HuH-7.5 (cell line): ENCODE results near the gene TP53BP2.
"Not testable (repeated sequence)": the region's sequence is repeated elsewhere in the genome, so short reads cannot be mapped to it uniquely, and the experiment has no call there.

ENCODE experiments used
- DNase-seq: peaks from one replicate; pipeline ENCODE4 v3.0.0; 2011; ENCODE audit warnings: low spot score

Gene TP53BP2

GRCh38 chr1:223740038-223740736, 105.6 kb downstream of the TP53BP2 start:
- not testable (repeated sequence) for DNase-seq

- DNase-seq = no peak
These were observed 106.2 kb downstream of the TP53BP2 start for GRCh38 chr1:223739366-223740037.

- no peak for DNase-seq
These were observed 107.0 kb downstream of the TP53BP2 start for GRCh38 chr1:223738465-223739365.

GRCh38 chr1:223737342-223737741, 108.4 kb downstream of the TP53BP2 start:
- no peak for DNase-seq

GRCh38 chr1:223736638-223737037, 109.1 kb downstream of the TP53BP2 start:
- not testable (repeated sequence) for DNase-seq

GRCh38 chr1:223733898-223734852, 111.6 kb downstream of the TP53BP2 start:
- DNase-seq = no peak

- DNase-seq = no peak
These were observed 112.6 kb downstream of the TP53BP2 start for GRCh38 chr1:223732993-223733798.

- no peak for DNase-seq
These were observed 114.5 kb downstream of the TP53BP2 start for GRCh38 chr1:223731133-223731770.

GRCh38 chr1:223730479-223731132, 115.1 kb downstream of the TP53BP2 start:
- no peak for DNase-seq

GRCh38 chr1:223729906-223730305, 115.8 kb downstream of the TP53BP2 start:
- no peak for DNase-seq
